HEK293 (cell line): ENCODE data around the gene ATXN2.

ENCODE experiments used
- CTCF ChIA-PET: fragments of 350-600 bp; formaldehyde crosslinking; extraction: SDS; loops from one replicate; lab custom pipeline; 2021; ENCODE audit warnings: antibody characterized with exemption; lab: Yijun Ruan, JAX
- POLR2A ChIA-PET: fragments of 300-600 bp; formaldehyde crosslinking; extraction: SDS; loops from one replicate; lab custom pipeline; 2020; ENCODE audit warnings: antibody characterized with exemption, inconsistent platforms; lab: Yijun Ruan, JAX
- H3K27ac ChIP-seq: fragments of 200-500 bp; sonication (Bioruptor generic); 2 replicates; pipeline ENCODE4 v1.5.1; 2014; ENCODE audit warnings: low read depth, low read length, control low read depth, inconsistent platforms; ENCODE audit errors: extremely low read depth
- H3K36me3 ChIP-seq, 2 experiments: fragments of 200-500 bp in 1 of 2; sonication (Bioruptor generic) in 1 of 2; 1 replicate in 1 of 2; 2 replicates in 1 of 2; pipeline ENCODE4 v1.5.1; 2014 to 2017; ENCODE audit warnings: inconsistent platforms in 2 of 2, low read length in 2 of 2; ENCODE audit not compliant: control insufficient read depth in 2 of 2, insufficient read depth in 1 of 2
- H3K4me1 ChIP-seq: fragments of 200-500 bp; sonication (Bioruptor generic); 2 replicates; pipeline ENCODE4 v1.5.1; 2014; ENCODE audit warnings: mild to moderate bottlenecking, low read length, inconsistent platforms; ENCODE audit not compliant: control insufficient read depth, insufficient read depth
- H3K4me3 ChIP-seq: 2 replicates; pipeline ENCODE4 v1.5.1; 2011; ENCODE audit warnings: low read depth, mild to moderate bottlenecking, control low read depth, low read length, moderate library complexity
- H3K9me3 ChIP-seq: fragments of 200-500 bp; sonication (Bioruptor generic); 2 replicates; pipeline ENCODE4 v1.5.1; 2014; ENCODE audit warnings: low read depth, low read length, inconsistent platforms; ENCODE audit not compliant: control insufficient read depth, insufficient read depth
- BCL11B ChIP-seq: fragments of 450-650 bp; formaldehyde crosslinking; IDR thresholded peaks from 2 replicates; pipeline ENCODE4 v1.5.1; 2016; ENCODE audit warnings: low read depth, missing biosample characterization, missing genetic modification characterization
- ELK4 ChIP-seq: IDR thresholded peaks from 2 replicates; pipeline ENCODE4 v1.6.1; 2011; ENCODE audit warnings: mild to moderate bottlenecking, low read depth, low read length, borderline replicate concordance
- IKZF3 ChIP-seq: fragments of 450-650 bp; IDR thresholded peaks from 2 replicates; pipeline ENCODE4 v1.5.0; 2018; ENCODE audit warnings: missing biosample characterization, mild to moderate bottlenecking, missing genetic modification characterization, moderate library complexity
- KLF8 ChIP-seq: fragments of 450-650 bp; formaldehyde crosslinking; IDR thresholded peaks from 2 replicates; pipeline ENCODE4 v1.5.1; 2016; ENCODE audit warnings: missing biosample characterization, missing genetic modification characterization
- ZNF133 ChIP-seq: fragments of 450-650 bp; formaldehyde crosslinking; IDR thresholded peaks from 2 replicates; pipeline ENCODE4 v1.5.1; 2016; ENCODE audit warnings: missing biosample characterization, missing genetic modification characterization
- ZNF138 ChIP-seq: fragments of 450-650 bp; formaldehyde crosslinking; IDR thresholded peaks from 2 replicates; pipeline ENCODE4 v1.5.1; 2016; ENCODE audit warnings: missing biosample characterization, missing genetic modification characterization, borderline replicate concordance
- ZNF19 ChIP-seq: fragments of 450-650 bp; formaldehyde crosslinking; IDR thresholded peaks from 2 replicates; pipeline ENCODE4; 2016; ENCODE audit warnings: missing biosample characterization, missing genetic modification characterization, low read depth
- ZNF423 ChIP-seq: fragments of 450-650 bp; formaldehyde crosslinking; IDR thresholded peaks from 2 replicates; pipeline ENCODE4 v1.5.1; 2016; ENCODE audit warnings: missing biosample characterization, missing genetic modification characterization
- ZNF600 ChIP-seq: fragments of 450-650 bp; formaldehyde crosslinking; IDR thresholded peaks from 2 replicates; pipeline ENCODE4 v1.5.1; 2016; ENCODE audit warnings: missing biosample characterization, missing genetic modification characterization
- ZNF664 ChIP-seq: fragments of 450-650 bp; formaldehyde crosslinking; IDR thresholded peaks from 2 replicates; pipeline ENCODE4 v1.5.1; 2016; ENCODE audit warnings: missing biosample characterization, missing genetic modification characterization
- ZNF670 ChIP-seq: fragments of 450-650 bp; formaldehyde crosslinking; IDR thresholded peaks from 2 replicates; pipeline ENCODE4 v1.5.1; 2016; ENCODE audit warnings: missing biosample characterization, missing genetic modification characterization, low read depth
- ZNF777 ChIP-seq: fragments of 450-650 bp; formaldehyde crosslinking; IDR thresholded peaks from 2 replicates; pipeline ENCODE4 v1.5.1; 2017; ENCODE audit warnings: missing biosample characterization, missing genetic modification characterization, borderline replicate concordance
- TF ChIP-seq, protein P1 (sequence below): fragments of 450-650 bp; formaldehyde crosslinking; IDR thresholded peaks from 2 replicates; pipeline ENCODE4 v1.5.1; 2016; ENCODE audit warnings: missing biosample characterization, missing genetic modification characterization, borderline replicate concordance
- TF ChIP-seq, protein P2 (sequence below): fragments of 450-650 bp; IDR thresholded peaks from 2 replicates; pipeline ENCODE4 v1.5.1; 2018; ENCODE audit warnings: missing biosample characterization, missing genetic modification characterization
- TF ChIP-seq, protein P3 (sequence below): fragments of 450-650 bp; formaldehyde crosslinking; IDR thresholded peaks from 2 replicates; pipeline ENCODE4 v1.5.1; 2016; ENCODE audit warnings: missing biosample characterization, missing genetic modification characterization, borderline replicate concordance
- TF ChIP-seq, protein P4 (sequence below): fragments of 450-650 bp; formaldehyde crosslinking; optimal IDR thresholded peaks from 2 replicates; pipeline ENCODE3; 2016; ENCODE audit warnings: missing biosample characterization, mild to moderate bottlenecking, missing genetic modification characterization

Gene ATXN2

DNA sequence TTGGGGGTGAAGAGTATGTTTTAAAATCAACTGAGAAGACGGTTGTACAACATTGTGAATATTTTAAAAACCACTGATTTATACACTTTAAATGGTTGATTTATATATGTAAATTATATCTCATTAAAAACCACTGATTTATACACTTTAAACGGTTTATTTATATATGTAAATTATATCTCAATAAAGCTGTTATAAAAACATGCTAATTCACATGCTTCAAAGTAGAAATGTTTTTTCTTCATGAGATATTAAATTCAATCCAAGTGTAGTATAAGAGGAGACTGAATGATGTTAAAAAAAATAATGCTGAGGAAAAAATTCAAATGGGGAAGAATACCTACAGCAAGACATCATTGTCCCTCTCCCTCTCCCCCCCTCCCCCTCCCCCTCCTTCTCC lies 92.9 kb downstream of the ATXN2 start:
- TF ChIP-seq ZNF133 (tag by site-specific recombination) (no peak), ZNF664 (tag by site-specific recombination) (peak; percentile 91), BCL11B (tag by site-specific recombination) (no peak), IKZF3 (no peak)
- TF ChIP-seq, protein P1, sequence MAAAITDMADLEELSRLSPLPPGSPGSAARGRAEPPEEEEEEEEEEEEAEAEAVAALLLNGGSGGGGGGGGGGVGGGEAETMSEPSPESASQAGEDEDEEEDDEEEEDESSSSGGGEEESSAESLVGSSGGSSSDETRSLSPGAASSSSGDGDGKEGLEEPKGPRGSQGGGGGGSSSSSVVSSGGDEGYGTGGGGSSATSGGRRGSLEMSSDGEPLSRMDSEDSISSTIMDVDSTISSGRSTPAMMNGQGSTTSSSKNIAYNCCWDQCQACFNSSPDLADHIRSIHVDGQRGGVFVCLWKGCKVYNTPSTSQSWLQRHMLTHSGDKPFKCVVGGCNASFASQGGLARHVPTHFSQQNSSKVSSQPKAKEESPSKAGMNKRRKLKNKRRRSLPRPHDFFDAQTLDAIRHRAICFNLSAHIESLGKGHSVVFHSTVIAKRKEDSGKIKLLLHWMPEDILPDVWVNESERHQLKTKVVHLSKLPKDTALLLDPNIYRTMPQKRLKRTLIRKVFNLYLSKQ (tag by site-specific recombination): no peak
- TF ChIP-seq, protein P2, sequence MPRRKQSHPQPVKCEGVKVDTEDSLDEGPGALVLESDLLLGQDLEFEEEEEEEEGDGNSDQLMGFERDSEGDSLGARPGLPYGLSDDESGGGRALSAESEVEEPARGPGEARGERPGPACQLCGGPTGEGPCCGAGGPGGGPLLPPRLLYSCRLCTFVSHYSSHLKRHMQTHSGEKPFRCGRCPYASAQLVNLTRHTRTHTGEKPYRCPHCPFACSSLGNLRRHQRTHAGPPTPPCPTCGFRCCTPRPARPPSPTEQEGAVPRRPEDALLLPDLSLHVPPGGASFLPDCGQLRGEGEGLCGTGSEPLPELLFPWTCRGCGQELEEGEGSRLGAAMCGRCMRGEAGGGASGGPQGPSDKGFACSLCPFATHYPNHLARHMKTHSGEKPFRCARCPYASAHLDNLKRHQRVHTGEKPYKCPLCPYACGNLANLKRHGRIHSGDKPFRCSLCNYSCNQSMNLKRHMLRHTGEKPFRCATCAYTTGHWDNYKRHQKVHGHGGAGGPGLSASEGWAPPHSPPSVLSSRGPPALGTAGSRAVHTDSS (tag by site-specific recombination): no peak
- POLR2A ChIA-PET: interaction anchor here (0.6 kb wide), 1 partner anchor 99 kb away, joined by 5 read pairs; no protein-coding TSS in a partner anchor
- H3K9me3 ChIP-seq: no peaks in the 10 kb centered on the region
- no peaks in the 10 kb centered on the region for H3K4me1 ChIP-seq
- no peak overlapping the region for H3K27ac ChIP-seq
- CTCF ChIA-PET: interaction anchor here (1.0 kb wide), 1 partner anchor 175 kb away, joined by 3 read pairs; no protein-coding TSS in a partner anchor
- no peak overlapping the region for H3K4me3 ChIP-seq
- peaks cover 55 to 75% of the 10 kb centered on the region in 2 experiments for H3K36me3 ChIP-seq

GRCh38 chr12:111505601-111506036 lies 93.5 kb downstream of the ATXN2 start:
- no peaks in the 10 kb centered on the region for H3K9me3 ChIP-seq
- no peak overlapping the region for H3K4me3 ChIP-seq
- no peak overlapping the region for H3K27ac ChIP-seq
- H3K4me1 ChIP-seq: no peaks in the 10 kb centered on the region
- ChIA-PET POLR2A (interaction anchor here (0.6 kb wide), 1 partner anchor 99 kb away, joined by 5 read pairs; no protein-coding TSS in a partner anchor), CTCF (interaction anchor here (0.7 to 1.0 kb wide), 2 partner anchors 22 to 175 kb away, joined by 3 read pairs; no protein-coding TSS in a partner anchor)
- TF ChIP-seq, protein P3, sequence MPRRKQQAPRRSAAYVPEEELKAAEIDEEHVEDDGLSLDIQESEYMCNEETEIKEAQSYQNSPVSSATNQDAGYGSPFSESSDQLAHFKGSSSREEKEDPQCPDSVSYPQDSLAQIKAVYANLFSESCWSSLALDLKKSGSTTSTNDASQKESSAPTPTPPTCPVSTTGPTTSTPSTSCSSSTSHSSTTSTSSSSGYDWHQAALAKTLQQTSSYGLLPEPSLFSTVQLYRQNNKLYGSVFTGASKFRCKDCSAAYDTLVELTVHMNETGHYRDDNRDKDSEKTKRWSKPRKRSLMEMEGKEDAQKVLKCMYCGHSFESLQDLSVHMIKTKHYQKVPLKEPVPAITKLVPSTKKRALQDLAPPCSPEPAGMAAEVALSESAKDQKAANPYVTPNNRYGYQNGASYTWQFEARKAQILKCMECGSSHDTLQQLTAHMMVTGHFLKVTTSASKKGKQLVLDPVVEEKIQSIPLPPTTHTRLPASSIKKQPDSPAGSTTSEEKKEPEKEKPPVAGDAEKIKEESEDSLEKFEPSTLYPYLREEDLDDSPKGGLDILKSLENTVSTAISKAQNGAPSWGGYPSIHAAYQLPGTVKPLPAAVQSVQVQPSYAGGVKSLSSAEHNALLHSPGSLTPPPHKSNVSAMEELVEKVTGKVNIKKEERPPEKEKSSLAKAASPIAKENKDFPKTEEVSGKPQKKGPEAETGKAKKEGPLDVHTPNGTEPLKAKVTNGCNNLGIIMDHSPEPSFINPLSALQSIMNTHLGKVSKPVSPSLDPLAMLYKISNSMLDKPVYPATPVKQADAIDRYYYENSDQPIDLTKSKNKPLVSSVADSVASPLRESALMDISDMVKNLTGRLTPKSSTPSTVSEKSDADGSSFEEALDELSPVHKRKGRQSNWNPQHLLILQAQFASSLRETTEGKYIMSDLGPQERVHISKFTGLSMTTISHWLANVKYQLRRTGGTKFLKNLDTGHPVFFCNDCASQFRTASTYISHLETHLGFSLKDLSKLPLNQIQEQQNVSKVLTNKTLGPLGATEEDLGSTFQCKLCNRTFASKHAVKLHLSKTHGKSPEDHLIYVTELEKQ (tag by site-specific recombination): no peak
- no peak for TF ChIP-seq ZNF423 (tag by site-specific recombination)
- TF ChIP-seq ZNF138: no peak
- TF ChIP-seq ZNF19 (tag by site-specific recombination): no peak
- TF ChIP-seq ELK4: no peak
- TF ChIP-seq KLF8 (tag by site-specific recombination): no peak
- peaks cover 53 to 73% of the 10 kb centered on the region in 2 experiments for H3K36me3 ChIP-seq

DNA sequence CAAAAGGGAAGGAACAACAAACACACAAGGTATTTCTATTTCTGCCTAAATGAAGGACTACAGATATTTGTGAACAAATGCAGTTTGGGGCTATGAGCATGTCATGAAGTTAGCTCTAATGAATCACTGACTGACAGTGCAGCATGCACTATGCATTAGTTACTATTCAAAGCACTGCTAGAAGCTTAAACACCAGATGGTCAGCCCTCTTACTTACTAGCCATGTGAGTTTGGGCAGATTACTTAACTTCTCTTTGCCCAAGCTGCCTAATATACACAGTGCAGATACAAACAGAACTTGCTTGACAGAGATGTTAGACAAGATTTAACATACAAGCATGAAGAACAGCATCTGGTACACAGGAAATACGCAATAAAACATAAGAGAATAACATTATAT lies 96.0 kb downstream of the ATXN2 start:
- H3K4me3 ChIP-seq: no peak overlapping the region
- no peaks in the 10 kb centered on the region for H3K9me3 ChIP-seq
- CTCF ChIA-PET: interaction anchor here (0.6 to 0.7 kb wide), 3 partner anchors 16 to 353 kb away, joined by 3 to 4 read pairs (median 3); no protein-coding TSS in a partner anchor
- H3K36me3 ChIP-seq: peaks cover 44 to 67% of the 10 kb centered on the region in 2 experiments
- no peaks in the 10 kb centered on the region for H3K4me1 ChIP-seq
- H3K27ac ChIP-seq: no peak overlapping the region
- POLR2A ChIA-PET: no interaction called here
- TF ChIP-seq, protein P4, sequence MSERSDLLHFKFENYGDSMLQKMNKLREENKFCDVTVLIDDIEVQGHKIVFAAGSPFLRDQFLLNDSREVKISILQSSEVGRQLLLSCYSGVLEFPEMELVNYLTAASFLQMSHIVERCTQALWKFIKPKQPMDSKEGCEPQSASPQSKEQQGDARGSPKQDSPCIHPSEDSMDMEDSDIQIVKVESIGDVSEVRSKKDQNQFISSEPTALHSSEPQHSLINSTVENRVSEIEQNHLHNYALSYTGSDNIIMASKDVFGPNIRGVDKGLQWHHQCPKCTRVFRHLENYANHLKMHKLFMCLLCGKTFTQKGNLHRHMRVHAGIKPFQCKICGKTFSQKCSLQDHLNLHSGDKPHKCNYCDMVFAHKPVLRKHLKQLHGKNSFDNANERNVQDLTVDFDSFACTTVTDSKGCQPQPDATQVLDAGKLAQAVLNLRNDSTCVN (tag by site-specific recombination): no peak
- no peak for TF ChIP-seq ZNF777 (tag by site-specific recombination)
- TF ChIP-seq ZNF670 (tag by site-specific recombination): no peak
- TF ChIP-seq ZNF600 (tag by site-specific recombination): no peak
